ENCODE data around the gene RHOD.

The RHOD gene

GRCh38 chr11:67062526-67063373, 6.1 kb downstream of the RHOD start:
- no peak for DNase-seq (ENCODE audit: low spot score)

GRCh38 chr11:67066333-67066709, 9.7 kb downstream of the RHOD start:
- no peak for DNase-seq (ENCODE audit: low spot score)

GRCh38 chr11:67071420-67072284, 15.0 kb downstream of the RHOD start:
- peak; percentile 71 for DNase-seq (ENCODE audit: low spot score)

GRCh38 chr11:67072295-67072694, 15.6 kb downstream of the RHOD start:
- no peak for DNase-seq (ENCODE audit: low spot score)

- DNase-seq (ENCODE audit: low spot score) = no peak
Measured at GRCh38 chr11:67073908-67074307, 17.3 kb downstream of the RHOD start.

DNA sequence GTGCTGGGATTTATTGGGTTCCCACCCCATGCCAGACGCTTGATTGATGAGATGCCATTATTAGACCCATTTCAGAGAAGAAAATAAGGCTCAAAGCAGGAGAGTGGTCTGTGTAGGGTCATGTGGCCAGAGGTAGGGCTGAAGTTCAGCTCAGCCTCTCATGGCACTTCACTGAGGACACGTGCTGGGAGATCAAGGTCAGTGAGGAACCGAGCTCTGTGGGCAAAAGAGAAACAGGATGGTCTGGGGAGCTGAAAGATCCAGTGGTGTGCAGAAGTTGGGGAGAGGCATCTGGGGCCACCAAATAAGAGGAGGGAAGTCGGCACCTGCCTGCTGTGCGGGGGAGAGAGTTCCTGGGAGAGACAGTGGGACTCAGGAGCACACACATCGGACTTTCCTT, 19.6 kb downstream of the RHOD start:
- no peak for DNase-seq (ENCODE audit: low spot score)

DNA sequence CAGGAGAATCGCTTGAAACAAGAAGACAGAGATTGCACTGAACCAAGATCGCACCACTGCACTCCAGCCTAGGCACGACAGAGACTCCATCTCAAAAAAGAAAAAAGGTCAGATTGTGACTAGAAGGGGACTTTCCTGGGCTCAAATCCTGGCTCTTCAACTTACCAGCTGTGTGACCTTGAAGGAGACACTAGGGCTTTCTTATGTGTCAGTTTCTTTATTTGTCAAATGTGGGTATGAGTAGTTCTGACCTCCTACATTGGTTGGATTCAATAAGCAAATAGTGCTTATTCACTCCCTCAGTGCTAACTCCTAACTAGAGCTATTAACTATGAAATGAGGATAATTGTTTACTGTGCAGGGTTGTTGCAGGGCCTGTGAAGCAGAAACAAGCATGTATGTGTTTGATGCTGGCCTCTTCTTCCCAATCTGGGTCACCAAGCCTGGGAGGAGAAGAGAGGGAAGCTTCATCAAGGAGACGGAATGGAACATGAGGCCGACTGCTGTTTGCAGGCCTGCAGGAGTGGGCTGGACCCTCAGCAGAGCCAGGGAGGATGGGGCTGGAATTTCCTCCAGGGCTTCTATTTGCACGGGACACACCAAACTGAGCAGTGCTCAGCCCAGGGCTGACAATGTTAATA, 22.5 kb downstream of the RHOD start:
- DNase-seq (ENCODE audit: low spot score) = no peak

DNA sequence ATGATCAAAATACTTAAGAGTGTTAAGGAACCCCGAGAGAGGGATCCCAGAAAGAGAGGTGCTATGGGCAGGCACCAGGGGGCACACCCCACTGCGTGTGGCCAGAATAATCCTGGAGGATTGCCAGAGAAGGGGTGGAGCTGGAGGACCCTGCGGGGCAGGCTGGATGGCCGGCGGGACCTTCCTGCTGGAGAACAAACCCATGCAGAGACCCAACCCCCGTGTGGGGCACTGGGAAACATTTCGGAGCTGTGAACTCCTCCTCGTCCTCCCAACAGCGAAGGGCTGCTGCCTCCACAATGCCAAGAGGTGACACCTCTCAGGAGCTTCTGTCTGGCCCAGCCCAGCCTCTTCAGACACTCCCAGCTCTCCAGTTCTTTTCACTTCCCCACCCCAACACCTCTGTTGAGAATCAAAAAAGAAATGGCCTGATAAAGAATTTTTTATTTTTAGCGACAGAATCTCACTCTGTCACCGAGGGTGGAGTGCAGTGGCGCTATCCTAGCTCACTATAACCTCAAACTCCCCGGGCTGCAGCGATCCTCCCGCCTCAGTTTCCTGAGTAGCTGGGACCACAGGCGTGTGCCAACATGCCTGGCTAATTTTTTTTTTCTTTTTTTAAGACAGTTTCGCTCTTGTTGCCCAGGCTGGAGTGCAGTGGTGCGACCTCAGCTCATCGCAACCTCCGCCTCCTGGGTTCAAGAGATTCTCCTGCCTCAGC, 25.6 kb downstream of the RHOD start:
- DNase-seq (ENCODE audit: low spot score) = no peak

- no peak for DNase-seq (ENCODE audit: low spot score)
Measured at GRCh38 chr11:67083786-67084366, 27.2 kb downstream of the RHOD start.

DNA sequence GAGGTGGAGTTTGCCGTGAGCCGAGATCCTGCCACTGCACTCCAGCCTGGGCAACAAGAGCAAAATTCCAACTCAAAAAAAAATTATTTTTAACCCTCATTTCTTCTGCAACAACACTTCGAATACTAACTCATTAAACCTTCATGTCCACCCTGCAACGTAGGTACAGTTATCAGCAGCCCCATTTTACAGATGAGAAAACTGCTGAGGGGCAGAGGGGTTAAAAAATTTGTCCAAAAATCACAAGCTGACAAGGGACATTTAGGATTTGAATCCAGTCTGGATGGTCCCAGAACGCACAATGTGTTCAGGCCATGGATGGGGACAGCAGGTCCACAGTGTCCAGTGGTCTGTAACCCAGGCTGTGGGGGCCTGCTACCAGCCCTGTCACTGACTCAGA, 29.0 kb downstream of the RHOD start:
- no peak for DNase-seq (ENCODE audit: low spot score)

DNA sequence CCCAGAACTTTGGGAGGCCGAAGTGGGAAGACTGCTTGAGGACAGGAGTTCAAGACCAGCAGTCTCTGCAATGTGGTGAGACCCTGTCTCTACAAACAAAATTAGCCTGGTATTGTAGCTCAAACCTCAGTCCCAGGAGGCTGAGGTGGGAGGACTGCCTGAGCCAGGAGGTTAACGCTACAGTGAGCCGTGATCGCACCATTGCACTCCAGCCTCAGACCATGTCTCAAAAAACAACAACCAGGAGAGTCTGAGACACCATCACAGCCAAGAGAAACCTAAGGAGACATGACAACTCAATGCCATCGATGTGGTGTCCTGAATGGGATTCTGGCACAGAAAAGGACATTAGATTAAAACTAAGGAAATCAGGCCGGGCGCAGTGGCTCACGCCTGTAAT, 34.1 kb downstream of the RHOD start:
- DNase-seq (ENCODE audit: low spot score) = no peak

DNA sequence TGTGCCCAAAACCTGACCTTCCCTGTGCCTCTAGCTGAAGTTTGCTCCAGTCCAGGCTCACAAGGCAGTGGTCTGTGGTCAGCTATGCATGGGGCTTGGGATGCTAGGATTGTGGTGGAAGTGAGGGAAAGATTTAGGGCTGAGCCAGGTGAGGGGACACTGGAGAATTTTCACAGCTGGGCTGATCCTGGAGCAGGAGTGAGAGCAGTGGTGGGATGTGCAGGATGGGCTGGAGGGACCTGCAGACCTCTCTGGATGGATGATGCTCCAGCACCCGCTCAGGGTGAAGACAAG, 38.5 kb downstream of the RHOD start:
- no peak for DNase-seq (ENCODE audit: low spot score)

DNA sequence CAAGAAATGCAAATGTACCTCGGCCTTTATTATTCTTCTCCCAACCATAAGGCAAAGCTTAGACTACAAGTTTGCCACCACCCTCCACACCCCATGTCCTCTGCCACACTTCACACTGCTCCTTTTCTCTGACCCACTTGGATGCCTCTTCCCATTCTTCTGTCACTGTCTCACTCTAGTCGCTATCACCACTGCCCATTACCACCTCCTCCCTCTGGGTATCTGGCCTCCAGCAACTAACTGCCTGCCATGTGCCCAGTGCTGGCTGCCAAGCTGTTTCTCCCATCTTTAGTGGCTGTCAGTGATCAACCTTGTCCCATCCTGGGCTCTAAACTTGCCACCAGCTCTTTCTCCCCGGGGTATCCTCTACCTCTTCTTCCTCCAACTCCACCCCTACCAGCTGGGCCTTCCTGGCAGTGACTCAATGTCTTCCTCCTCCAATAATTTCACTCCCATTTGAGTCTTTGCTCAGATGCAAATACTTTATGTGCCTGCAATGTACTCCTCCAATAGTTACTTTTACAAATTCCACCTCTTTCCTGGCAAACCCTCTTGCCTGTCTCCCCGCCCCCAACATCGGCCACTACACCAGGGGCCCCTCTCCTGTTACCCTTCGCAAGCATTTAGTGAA, 42.3 kb downstream of the RHOD start:
- DNase-seq (ENCODE audit: low spot score) = no peak

DNA sequence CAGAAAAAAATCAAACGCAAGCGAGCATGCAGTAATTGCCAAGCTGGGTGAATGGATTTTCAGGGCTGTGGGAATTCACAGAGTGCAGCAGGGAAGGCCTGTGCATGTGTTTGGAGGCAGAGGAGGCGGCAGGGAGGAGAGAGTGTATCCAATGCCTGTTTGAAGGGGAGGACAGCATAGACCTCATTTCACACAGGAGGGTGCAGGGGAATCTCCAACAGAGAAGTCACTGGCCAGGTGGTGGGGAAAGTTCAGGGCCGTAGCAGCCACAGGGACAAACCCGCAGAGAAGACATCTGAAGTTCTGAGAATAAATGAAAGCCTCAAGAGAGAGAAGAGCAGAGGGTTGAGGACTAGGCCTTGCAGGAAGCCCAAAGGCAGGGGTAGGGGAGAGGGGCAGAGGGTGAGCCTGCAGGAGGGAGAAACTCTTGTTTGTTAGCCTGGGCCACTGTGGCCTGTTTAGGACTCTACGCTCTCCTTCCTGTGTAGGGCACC, 43.2 kb downstream of the RHOD start:
- DNase-seq (ENCODE audit: low spot score) = peak; percentile 30

- DNase-seq (ENCODE audit: low spot score) = no peak
Measured at GRCh38 chr11:67102664-67103063, 46.0 kb downstream of the RHOD start.

- DNase-seq (ENCODE audit: low spot score) = no peak
Measured at GRCh38 chr11:67105964-67106363, 49.3 kb downstream of the RHOD start.

GRCh38 chr11:67111261-67111660, 54.6 kb downstream of the RHOD start:
- no peak for DNase-seq (ENCODE audit: low spot score)

DNA sequence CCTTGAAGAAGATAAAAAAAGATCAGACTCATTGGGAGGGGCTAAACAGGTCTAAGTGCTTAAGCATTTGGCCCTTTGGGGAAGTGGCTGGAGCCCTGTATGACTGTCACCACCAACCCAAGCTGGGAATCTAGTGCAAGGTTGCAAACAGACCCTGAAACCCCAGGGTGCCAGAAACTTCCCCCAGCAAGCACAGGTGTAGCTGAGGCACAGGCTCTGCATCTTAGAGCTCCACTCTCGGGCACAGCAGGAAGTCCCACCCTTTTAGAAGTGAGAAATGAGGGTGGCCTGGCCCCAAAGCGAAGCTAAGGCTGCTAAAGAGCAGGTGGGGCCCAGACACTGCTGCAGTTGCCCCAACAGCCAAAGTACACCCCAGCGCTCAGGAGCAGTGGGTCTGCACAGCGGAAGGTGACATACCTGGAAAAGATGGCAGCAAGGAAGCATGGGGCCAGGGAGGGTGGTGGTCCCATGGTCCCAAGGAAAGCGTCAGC, 56.6 kb downstream of the RHOD start:
- peak; percentile 24 for DNase-seq (ENCODE audit: low spot score)

GRCh38 chr11:67114275-67114896, 57.7 kb downstream of the RHOD start:
- no peak for DNase-seq (ENCODE audit: low spot score)

GRCh38 chr11:67116758-67117105, 60.1 kb downstream of the RHOD start:
- DNase-seq (ENCODE audit: low spot score) = no peak

- DNase-seq (ENCODE audit: low spot score) = no peak
Measured at GRCh38 chr11:67117176-67117575, 60.5 kb downstream of the RHOD start.
